Tibial nerve (tissue), 4 donors: ENCODE results near the gene DNAJC12. TPM values are rescaled to one million over a fixed set of nuclear protein-coding genes. Genes with fewer than 3 reads are reported as not detected.

Source experiments
- DNase-seq, 2 donors: peaks; one replicate each; pipeline ENCODE4 v3.0.0-alpha.2; 2019; ENCODE audit warnings: low spot score in 2 of 2
- H3K27ac ChIP-seq, 4 donors: fragments of 200-600 bp; sonication (generic) in 3 of 4; one replicate each; pipeline ENCODE4 v1.5.1; 2017 to 2019; ENCODE audit warnings: mild to moderate bottlenecking in 1 of 4
- H3K27me3 ChIP-seq, 2 donors: fragments of 200-600 bp; sonication (generic) in 1 of 2; one replicate each; pipeline versions ENCODE4 v1.5.1 to v1.6.0; 2017 to 2019
- H3K36me3 ChIP-seq, 3 donors: fragments of 200-600 bp; sonication (generic); one replicate each; pipeline ENCODE4 v1.5.1; 2018 to 2019
- H3K4me1 ChIP-seq, 4 donors: fragments of 200-600 bp; sonication (generic) in 3 of 4; one replicate each; pipeline ENCODE4 v1.5.1; 2017 to 2019
- H3K4me3 ChIP-seq, 4 donors: fragments of 200-600 bp; sonication (generic) in 3 of 4; one replicate each; pipeline ENCODE4 v1.5.1; 2017 to 2019; ENCODE audit warnings: mild to moderate bottlenecking in 1 of 4, moderate library complexity in 1 of 4
- H3K9me3 ChIP-seq, 4 donors: fragments of 200-600 bp; sonication (generic) in 3 of 4; one replicate each; pipeline ENCODE4 v1.5.1; 2017 to 2019
- EP300 ChIP-seq, 2 donors: sonication (generic); formaldehyde crosslinking; IDR thresholded peaks; one replicate each; pipeline ENCODE4 v1.6.1; 2017; ENCODE audit warnings: antibody characterized with exemption in 2 of 2, mild to moderate bottlenecking in 1 of 2
- POLR2A ChIP-seq, 2 donors: fragments of 450-650 bp; IDR thresholded peaks; one replicate each; pipeline ENCODE4 v1.6.1; 2017; ENCODE audit warnings: antibody characterized with exemption in 2 of 2, mild to moderate bottlenecking in 2 of 2, moderate library complexity in 2 of 2
- WGBS, 2 donors: methylation state at CpG; one replicate each; pipeline ENCODE4 v1.1.5; 2018; 5-methylcytosine and 5-hydroxymethylcytosine counted together
- total RNA-seq, 4 donors: library from RNA; depleted of rRNA; stranded (reverse); fragments of >200 nt; gene quantifications; one replicate each; pipeline ENCODE4 v1.1.0, GENCODE V29; 2016
- TF ChIP-seq, protein P1 (sequence below), 5 experiments: fragments of 200-600 bp in 3 of 5; fragments of 450-650 bp in 2 of 5; sonication (generic) in 3 of 5; IDR thresholded peaks; one replicate each; pipeline ENCODE4 v1.5.1; 2016 to 2019; ENCODE audit warnings: antibody characterized with exemption in 5 of 5, mild to moderate bottlenecking in 3 of 5, moderate library complexity in 2 of 5

The DNAJC12 gene
- total RNA-seq, 4 donors from 2014 or later, result 1.2 to 5.4 (median 3.3) TPM

DNA sequence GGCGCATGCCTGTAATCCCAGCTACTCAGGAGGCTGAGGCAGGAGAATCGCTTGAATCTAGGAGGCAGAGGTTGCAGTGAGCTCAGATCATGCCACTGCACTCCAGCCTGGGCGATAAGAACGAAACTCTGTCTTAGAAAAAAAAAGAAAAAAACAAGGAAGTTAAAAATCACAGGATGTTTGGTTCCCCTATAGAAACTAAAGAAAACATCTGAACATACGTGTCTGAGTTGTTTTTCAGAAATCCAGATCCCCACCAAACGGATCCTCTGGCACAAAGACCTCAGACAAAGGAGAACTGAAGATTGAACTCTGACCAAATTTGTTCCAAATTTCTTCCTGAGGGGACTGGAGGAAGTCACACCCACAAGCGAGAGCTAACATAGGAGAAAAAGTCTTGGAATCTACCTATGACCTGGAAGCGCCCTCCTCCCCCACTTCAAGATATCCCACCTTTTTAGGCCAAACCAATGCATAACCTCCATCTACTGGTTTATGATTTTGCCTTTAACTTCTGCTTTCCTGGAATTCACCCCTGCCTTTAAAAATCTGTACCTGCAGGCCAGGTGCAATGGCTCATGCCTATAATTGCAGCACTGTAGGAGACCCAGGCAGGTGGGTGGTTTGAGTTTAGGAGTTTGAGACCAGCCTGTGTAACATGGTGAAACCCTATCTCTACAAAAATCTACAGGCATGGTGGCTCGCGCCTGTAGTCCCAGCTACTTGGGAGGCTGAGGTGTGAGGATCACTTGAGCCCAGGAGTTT lies 26.8 kb upstream of the DNAJC12 start:
- Histone ChIP-seq H3K4me1 (no peaks in the 10 kb centered on the region), H3K27me3 (no peaks in the 10 kb centered on the region), H3K9me3 (no peaks in the 10 kb centered on the region), H3K4me3 (no peak overlapping the region), H3K27ac (no peak overlapping the region), H3K36me3 (no peaks in the 10 kb centered on the region)
- DNase-seq, result no peak
- TF ChIP-seq POLR2A (IDR thresholded peaks at IDR 0.05) (no peak), EP300 (IDR thresholded peaks at IDR 0.05) (no peak)
- TF ChIP-seq, protein P1, sequence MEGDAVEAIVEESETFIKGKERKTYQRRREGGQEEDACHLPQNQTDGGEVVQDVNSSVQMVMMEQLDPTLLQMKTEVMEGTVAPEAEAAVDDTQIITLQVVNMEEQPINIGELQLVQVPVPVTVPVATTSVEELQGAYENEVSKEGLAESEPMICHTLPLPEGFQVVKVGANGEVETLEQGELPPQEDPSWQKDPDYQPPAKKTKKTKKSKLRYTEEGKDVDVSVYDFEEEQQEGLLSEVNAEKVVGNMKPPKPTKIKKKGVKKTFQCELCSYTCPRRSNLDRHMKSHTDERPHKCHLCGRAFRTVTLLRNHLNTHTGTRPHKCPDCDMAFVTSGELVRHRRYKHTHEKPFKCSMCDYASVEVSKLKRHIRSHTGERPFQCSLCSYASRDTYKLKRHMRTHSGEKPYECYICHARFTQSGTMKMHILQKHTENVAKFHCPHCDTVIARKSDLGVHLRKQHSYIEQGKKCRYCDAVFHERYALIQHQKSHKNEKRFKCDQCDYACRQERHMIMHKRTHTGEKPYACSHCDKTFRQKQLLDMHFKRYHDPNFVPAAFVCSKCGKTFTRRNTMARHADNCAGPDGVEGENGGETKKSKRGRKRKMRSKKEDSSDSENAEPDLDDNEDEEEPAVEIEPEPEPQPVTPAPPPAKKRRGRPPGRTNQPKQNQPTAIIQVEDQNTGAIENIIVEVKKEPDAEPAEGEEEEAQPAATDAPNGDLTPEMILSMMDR (IDR thresholded peaks at IDR 0.05), result no peak
- 77 to 83% methylated on average over 10 of the region's 10 CpGs for WGBS, 2 donors

- TF ChIP-seq POLR2A (IDR thresholded peaks at IDR 0.05) (no peak), EP300 (IDR thresholded peaks at IDR 0.05) (no peak)
- TF ChIP-seq, protein P1 (IDR thresholded peaks at IDR 0.05), result no peak
- 59 to 64% methylated on average over 2 of the region's 2 CpGs for WGBS, 2 donors
- H3K36me3 ChIP-seq, result no peaks in the 10 kb centered on the region
- no peaks in the 10 kb centered on the region for H3K27me3 ChIP-seq
- no peak overlapping the region for H3K27ac ChIP-seq
- H3K4me3 ChIP-seq, result no peak overlapping the region
- H3K9me3 ChIP-seq, result no peaks in the 10 kb centered on the region
- DNase-seq, result no peak
- H3K4me1 ChIP-seq, result no peaks in the 10 kb centered on the region
These were observed 25.1 kb upstream of the DNAJC12 start for GRCh38 chr10:67863094-67863493.

GRCh38 chr10:67861750-67862432 lies 23.9 kb upstream of the DNAJC12 start:
- Histone ChIP-seq H3K36me3 (no peaks in the 10 kb centered on the region), H3K9me3 (no peaks in the 10 kb centered on the region), H3K27me3 (no peaks in the 10 kb centered on the region), H3K4me1 (no peaks in the 10 kb centered on the region), H3K27ac (no peak overlapping the region), H3K4me3 (no peak overlapping the region)
- TF ChIP-seq EP300 (IDR thresholded peaks at IDR 0.05), result no peak
- TF ChIP-seq, protein P1 (IDR thresholded peaks at IDR 0.05), result no peak
- no peak for TF ChIP-seq POLR2A (IDR thresholded peaks at IDR 0.05)
- WGBS, 2 donors, result 43 to 59% methylated on average over 4 of the region's 4 CpGs
- no peak for DNase-seq

DNA sequence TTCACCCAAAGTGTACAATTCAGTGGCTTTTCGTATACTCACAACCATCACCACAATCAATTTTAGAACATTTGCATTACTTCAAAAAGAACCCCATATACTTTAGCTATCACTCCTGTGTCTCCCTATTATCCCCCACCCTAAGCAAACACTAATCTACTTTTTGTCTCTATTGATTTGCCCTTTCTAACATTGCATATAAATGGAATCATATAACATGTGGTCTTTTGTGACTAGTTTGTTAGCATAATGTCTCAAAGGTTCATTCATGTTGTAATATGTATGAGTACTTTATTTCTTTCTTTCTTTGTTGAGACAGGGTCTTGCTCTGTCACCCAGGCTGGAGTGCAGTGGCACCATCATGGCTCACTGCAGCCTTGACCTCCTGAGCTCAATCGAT lies 21.0 kb upstream of the DNAJC12 start:
- Histone ChIP-seq H3K36me3 (no peaks in the 10 kb centered on the region), H3K4me3 (no peak overlapping the region), H3K9me3 (no peaks in the 10 kb centered on the region), H3K27me3 (no peaks in the 10 kb centered on the region), H3K27ac (no peak overlapping the region), H3K4me1 (no peaks in the 10 kb centered on the region)
- 86 to 93% methylated on average over 2 of the region's 2 CpGs for WGBS, 2 donors
- TF ChIP-seq EP300 (IDR thresholded peaks at IDR 0.05) (no peak), POLR2A (IDR thresholded peaks at IDR 0.05) (no peak)
- TF ChIP-seq, protein P1 (IDR thresholded peaks at IDR 0.05), result no peak
- DNase-seq, result no peak

GRCh38 chr10:67853512-67853911 lies 15.5 kb upstream of the DNAJC12 start:
- DNase-seq, result no peak
- no peak overlapping the region for H3K27ac ChIP-seq
- no peaks in the 10 kb centered on the region for H3K27me3 ChIP-seq
- 86 to 92% methylated on average over 3 of the region's 3 CpGs for WGBS, 2 donors
- no peak overlapping the region for H3K4me3 ChIP-seq
- peaks cover 0 to 8% (median 3%) of the 10 kb centered on the region in 4 donors for H3K4me1 ChIP-seq
- H3K9me3 ChIP-seq, result no peaks in the 10 kb centered on the region
- no peak for TF ChIP-seq EP300 (IDR thresholded peaks at IDR 0.05)
- TF ChIP-seq POLR2A (IDR thresholded peaks at IDR 0.05), result no peak
- TF ChIP-seq, protein P1 (IDR thresholded peaks at IDR 0.05), result no peak
- no peaks in the 10 kb centered on the region for H3K36me3 ChIP-seq
